Astrocyte (in vitro differentiated cells and primary cell): Measurements from ENCODE around the gene POLDIP3. TPM values are rescaled to one million over a fixed set of nuclear protein-coding genes. Genes with fewer than 3 reads are reported as not detected.

ENCODE experiments used
- DNase-seq: peaks from one replicate; pipeline ENCODE4 v3.0.0-alpha.2; 2010; ENCODE audit warnings: low read depth
- FAIRE-seq: peaks from 2 replicates; lab custom pipeline; 2011; peaks lifted over from hg19 to GRCh38; lab: Jason Lieb, UNC
- H2AFZ ChIP-seq: 2 replicates; pipeline ENCODE4 v1.6.0; 2012; ENCODE audit warnings: low read depth, low read length, inconsistent platforms
- H3K27ac ChIP-seq: 2 replicates; pipeline ENCODE4 v1.5.1; 2011; ENCODE audit warnings: low read depth, low read length, inconsistent platforms
- H3K27me3 ChIP-seq: 2 replicates; pipeline ENCODE4 v1.6.0; 2011; ENCODE audit warnings: low read length, inconsistent platforms; ENCODE audit not compliant: insufficient read depth
- H3K36me3 ChIP-seq: 2 replicates; pipeline ENCODE4 v1.5.1; 2011; ENCODE audit warnings: low read length, inconsistent platforms; ENCODE audit not compliant: insufficient read depth
- H3K4me1 ChIP-seq: 2 replicates; pipeline ENCODE4 v1.5.1; 2011; ENCODE audit warnings: low read length, inconsistent platforms; ENCODE audit not compliant: insufficient read depth
- H3K4me2 ChIP-seq: 2 replicates; pipeline ENCODE4 v1.6.0; 2012; ENCODE audit warnings: low read length, inconsistent platforms
- H3K4me3 ChIP-seq: 2 replicates; pipeline ENCODE4 v1.5.1; 2011; ENCODE audit warnings: low read depth, mild to moderate bottlenecking, low read length, inconsistent platforms; ENCODE audit not compliant: insufficient read depth
- H3K79me2 ChIP-seq: 2 replicates; pipeline ENCODE4 v1.6.0; 2012; ENCODE audit warnings: mild to moderate bottlenecking, low read length, inconsistent platforms; ENCODE audit not compliant: insufficient read depth
- H3K9ac ChIP-seq: 2 replicates; pipeline ENCODE4 v1.6.0; 2012; ENCODE audit warnings: mild to moderate bottlenecking, low read length, inconsistent platforms
- H3K9me3 ChIP-seq: 2 replicates; pipeline ENCODE4 v1.5.1; 2012; ENCODE audit warnings: low read depth, mild to moderate bottlenecking, low read length, inconsistent platforms; ENCODE audit not compliant: insufficient read depth
- H4K20me1 ChIP-seq: 2 replicates; pipeline ENCODE4 v1.6.0; 2012; ENCODE audit warnings: low read length, inconsistent platforms; ENCODE audit not compliant: insufficient read depth
- H3K27ac Mint-ChIP-seq: one replicate; pipeline ENCODE4 v1.8.0; 2021; ENCODE audit warnings: mild to moderate bottlenecking, mixed read lengths; ENCODE audit not compliant: unreplicated experiment
- H3K27me3 Mint-ChIP-seq: one replicate; pipeline ENCODE4 v1.8.0; 2021; ENCODE audit warnings: low read depth, mixed read lengths; ENCODE audit not compliant: unreplicated experiment
- H3K36me3 Mint-ChIP-seq: one replicate; pipeline ENCODE4 v1.8.0; 2021; ENCODE audit warnings: low read depth, mixed read lengths; ENCODE audit not compliant: unreplicated experiment
- H3K4me1 Mint-ChIP-seq: one replicate; pipeline ENCODE4 v1.8.0; 2021; ENCODE audit warnings: low read depth, mixed read lengths; ENCODE audit not compliant: unreplicated experiment
- H3K4me3 Mint-ChIP-seq: one replicate; pipeline ENCODE4 v1.8.0; 2021; ENCODE audit warnings: mild to moderate bottlenecking, moderate library complexity, mixed read lengths; ENCODE audit not compliant: unreplicated experiment
- H3K9me3 Mint-ChIP-seq: one replicate; pipeline ENCODE4 v1.8.0; 2021; ENCODE audit warnings: mild to moderate bottlenecking, mixed read lengths; ENCODE audit not compliant: unreplicated experiment
- CTCF ChIP-seq: IDR thresholded peaks from 2 replicates; pipeline ENCODE4 v1.5.1; 2011; ENCODE audit warnings: low read depth, mild to moderate bottlenecking, inconsistent platforms, low read length, moderate library complexity; ENCODE audit not compliant: insufficient read depth
- EZH2 ChIP-seq: IDR thresholded peaks from 2 replicates; pipeline ENCODE4 v1.6.1; 2012; ENCODE audit warnings: mild to moderate bottlenecking, low read length, inconsistent platforms; ENCODE audit not compliant: insufficient read depth
- total RNA-seq: library from RNA; stranded (reverse); gene quantifications from 2 replicates; pipeline ENCODE4 v1.2.1, GENCODE V29; 2021

Gene POLDIP3
- total RNA-seq, 1 donor from 2014 or later, result 57.1 TPM

- Histone ChIP-seq H3K4me1 (peaks cover 18% of the 10 kb centered on the region), H2AFZ (no peak overlapping the region), H3K36me3 (peaks cover 11% of the 10 kb centered on the region), H3K4me2 (peak overlapping the region; percentile 67), H3K27me3 (no peaks in the 10 kb centered on the region), H3K4me3 (no peak overlapping the region), H3K27ac (peak overlapping the region; percentile 68), H3K9ac (peak overlapping the region; percentile 44), H4K20me1 (peaks cover 34% of the 10 kb centered on the region), H3K79me2 (peaks cover 56% of the 10 kb centered on the region), H3K9me3 (no peaks in the 10 kb centered on the region)
- FAIRE-seq, result no peak
- H3K4me1 Mint-ChIP-seq, result peaks cover 16% of the 10 kb centered on the region
- TF ChIP-seq EZH2 (no peak), CTCF (no peak)
- H3K4me3 Mint-ChIP-seq, result no peak overlapping the region
- H3K36me3 Mint-ChIP-seq, result no peaks in the 10 kb centered on the region
- peak overlapping the region; percentile 89 for H3K27ac Mint-ChIP-seq
- no peak for DNase-seq
- H3K9me3 Mint-ChIP-seq, result no peaks in the 10 kb centered on the region
- no peaks in the 10 kb centered on the region for H3K27me3 Mint-ChIP-seq
Measured at GRCh38 chr22:42636506-42636905, 21.8 kb upstream of the POLDIP3 start.

DNA sequence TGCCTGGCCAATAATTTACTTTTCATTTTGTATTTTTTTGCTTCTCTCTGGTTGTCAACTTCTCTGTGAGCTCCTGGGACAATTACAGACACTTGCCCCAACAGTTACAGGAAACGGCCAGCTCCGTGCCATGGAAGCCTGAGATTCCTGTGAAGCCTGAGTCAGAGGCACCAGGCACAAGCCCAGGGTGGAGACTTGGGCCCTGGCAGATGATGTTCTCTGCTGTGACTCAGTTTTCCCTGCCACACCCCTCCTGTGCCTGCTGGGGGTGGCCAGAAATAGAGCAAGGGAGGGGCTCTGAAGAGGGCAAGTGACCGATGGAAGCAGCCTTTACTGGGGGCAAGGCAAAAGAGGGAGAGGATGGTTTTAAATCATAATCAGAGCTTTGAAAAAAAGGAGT is 20.8 kb upstream of the POLDIP3 start:
- Histone ChIP-seq H3K4me1 (peaks cover 25% of the 10 kb centered on the region), H2AFZ (no peak overlapping the region), H3K36me3 (peaks cover 13% of the 10 kb centered on the region), H3K9ac (peak overlapping the region; percentile 44), H3K4me3 (no peak overlapping the region), H3K27me3 (no peaks in the 10 kb centered on the region), H3K79me2 (peaks cover 51% of the 10 kb centered on the region), H3K27ac (peak overlapping the region; percentile 68), H3K9me3 (no peaks in the 10 kb centered on the region), H4K20me1 (peaks cover 34% of the 10 kb centered on the region), H3K4me2 (peak overlapping the region; percentile 67)
- TF ChIP-seq EZH2 (no peak), CTCF (no peak)
- Mint-ChIP-seq H3K4me1 (peaks cover 16% of the 10 kb centered on the region), H3K36me3 (no peaks in the 10 kb centered on the region), H3K27me3 (no peaks in the 10 kb centered on the region), H3K27ac (peak overlapping the region; percentile 89), H3K9me3 (no peaks in the 10 kb centered on the region), H3K4me3 (peak overlapping the region; percentile 10)
- FAIRE-seq (peak; percentile 93), DNase-seq (peak; percentile 89)

GRCh38 chr22:42633013-42633412 is 18.3 kb upstream of the POLDIP3 start:
- Histone ChIP-seq H3K27me3 (no peaks in the 10 kb centered on the region), H3K9me3 (no peaks in the 10 kb centered on the region), H3K4me2 (no peak overlapping the region), H3K9ac (no peak overlapping the region), H3K4me1 (peaks cover 21% of the 10 kb centered on the region), H2AFZ (no peak overlapping the region), H3K79me2 (peaks cover 34% of the 10 kb centered on the region), H3K4me3 (no peak overlapping the region), H4K20me1 (peaks cover 31% of the 10 kb centered on the region), H3K27ac (no peak overlapping the region), H3K36me3 (peaks cover 17% of the 10 kb centered on the region)
- no peaks in the 10 kb centered on the region for H3K27me3 Mint-ChIP-seq
- H3K27ac Mint-ChIP-seq, result peak overlapping the region; percentile 47
- H3K4me3 Mint-ChIP-seq, result no peak overlapping the region
- DNase-seq (no peak), FAIRE-seq (no peak)
- H3K9me3 Mint-ChIP-seq, result no peaks in the 10 kb centered on the region
- H3K4me1 Mint-ChIP-seq, result peaks cover 12% of the 10 kb centered on the region
- no peak for TF ChIP-seq EZH2
- no peak for TF ChIP-seq CTCF
- H3K36me3 Mint-ChIP-seq, result peaks cover 4% of the 10 kb centered on the region
